Stimulated activated CD8-positive, alpha-beta memory T cell treated with anti-CD3 and anti-CD28 coated beads, Interleukin-4, amount 100 ng/mL, for 48 hours (primary cell): ENCODE data around the gene PAPPA2.

Experiments
- DNase-seq: peaks from one replicate; pipeline ENCODE4 v3.0.0-alpha.2; 2020

The PAPPA2 gene

GRCh38 chr1:176826265-176826664 is 363.3 kb downstream of the PAPPA2 start:
- DNase-seq, result no peak

DNA sequence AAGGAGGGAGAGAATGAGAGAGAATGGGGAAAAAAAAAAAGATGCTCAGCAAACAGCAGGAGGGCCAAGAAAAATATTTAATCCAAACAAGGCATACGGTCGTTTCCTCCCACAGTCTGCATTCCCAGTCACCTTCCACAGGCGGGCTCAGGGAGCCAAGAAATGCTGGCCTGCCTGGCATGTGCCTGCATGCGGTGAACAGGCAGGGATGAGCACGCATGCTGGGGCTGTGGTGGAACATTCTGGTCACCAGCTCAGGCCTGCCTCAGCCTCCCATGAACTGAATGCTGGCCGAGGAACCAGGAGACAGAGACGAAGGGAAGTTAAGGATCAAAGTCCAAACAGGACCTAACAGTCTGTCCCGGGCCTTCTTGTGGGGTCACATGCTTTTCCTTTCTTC is 366.3 kb downstream of the PAPPA2 start:
- DNase-seq, result no peak

GRCh38 chr1:176831150-176831549 is 368.2 kb downstream of the PAPPA2 start:
- DNase-seq, result no peak

DNA sequence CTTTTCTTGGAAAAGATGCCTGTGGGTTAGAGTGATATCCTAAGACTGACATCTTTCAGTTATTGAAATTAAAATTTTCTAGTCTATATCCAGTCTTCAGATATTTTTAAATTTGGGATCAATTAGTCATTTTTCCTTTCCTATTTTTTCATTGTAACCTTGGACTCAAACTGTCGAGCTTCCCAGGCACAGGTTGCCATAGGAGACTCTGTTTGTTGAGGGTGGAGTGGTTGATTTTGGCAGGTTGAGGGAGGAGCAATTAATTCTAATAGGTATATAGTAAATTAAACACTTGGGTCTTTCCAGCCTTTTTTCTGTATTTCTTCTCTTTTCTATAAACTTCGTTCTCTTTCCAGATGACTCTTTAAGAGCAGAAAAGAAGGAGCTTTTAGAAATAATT is 374.7 kb downstream of the PAPPA2 start:
- no peak for DNase-seq

DNA sequence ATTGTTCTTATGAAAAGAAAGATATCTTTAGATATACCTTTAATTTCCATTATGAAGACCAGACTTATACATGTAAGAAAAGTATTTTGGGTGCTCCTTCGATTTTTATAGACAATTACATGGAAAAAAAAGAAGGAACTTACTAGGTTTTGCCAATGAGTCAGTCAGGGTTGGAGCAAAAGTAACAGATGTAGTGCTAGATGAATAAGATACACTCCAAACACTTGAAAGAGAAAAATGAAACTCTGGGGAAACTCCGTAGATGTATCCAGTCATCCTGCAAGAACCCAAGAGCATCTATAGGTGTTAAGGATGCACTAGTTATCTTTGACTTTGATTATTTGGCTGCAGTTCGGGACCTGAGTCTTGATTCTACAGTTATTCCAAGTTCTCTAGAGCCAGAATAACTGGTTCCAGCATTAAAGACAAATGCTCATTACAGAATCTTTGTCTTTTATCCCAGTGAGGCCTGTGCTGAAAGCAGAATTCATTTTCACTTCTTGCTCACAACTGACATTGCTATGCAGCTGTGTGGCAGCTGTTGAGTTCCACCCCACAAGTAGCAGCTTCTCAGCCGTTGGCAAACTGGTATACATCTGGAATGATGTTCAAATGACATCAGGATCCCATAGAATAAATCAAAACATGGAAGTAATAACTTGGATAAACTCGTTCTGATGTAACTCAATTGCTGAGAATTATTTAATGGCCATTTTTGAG is 375.5 kb downstream of the PAPPA2 start:
- no peak for DNase-seq

DNA sequence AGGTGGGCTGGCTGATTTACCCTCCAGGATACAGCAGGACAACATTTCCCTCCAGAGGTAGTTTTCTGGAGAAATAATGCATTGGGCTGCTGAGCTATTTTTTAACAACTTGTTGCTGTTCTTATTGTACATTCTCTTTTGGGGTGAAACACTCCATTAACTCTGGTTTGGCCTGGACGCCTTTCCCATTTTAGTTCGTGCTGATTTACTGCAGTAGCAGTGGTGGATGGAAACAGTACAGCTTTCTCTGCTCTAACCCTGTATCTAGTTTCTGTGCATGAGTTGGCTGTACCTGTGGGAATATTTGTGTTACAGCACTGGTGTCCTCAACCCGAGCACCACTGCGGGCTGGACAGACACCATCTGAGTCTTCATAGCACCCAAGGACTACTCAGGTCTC is 376.2 kb downstream of the PAPPA2 start:
- no peak for DNase-seq

DNA sequence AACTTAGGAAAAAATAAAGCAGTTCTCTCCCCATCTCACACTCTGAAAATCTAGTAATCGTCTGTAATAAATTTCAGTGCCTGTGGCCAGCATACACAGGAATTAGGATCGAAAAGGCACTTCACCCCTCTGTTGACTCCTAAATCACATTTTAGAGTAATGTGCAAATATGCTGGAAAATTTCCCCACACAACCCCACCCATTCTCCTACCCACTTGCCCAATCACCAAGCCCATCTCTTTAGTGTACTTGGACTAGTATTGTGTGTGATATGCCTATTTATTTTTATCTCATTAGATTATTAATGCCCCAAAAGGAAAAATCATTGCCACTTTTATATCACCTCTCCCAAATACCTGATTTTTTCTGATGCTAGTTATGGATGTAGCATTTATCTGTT is 378.3 kb downstream of the PAPPA2 start:
- no peak for DNase-seq

- DNase-seq, result no peak
Observed at GRCh38 chr1:176843352-176844297, 380.6 kb downstream of the PAPPA2 start.

DNA sequence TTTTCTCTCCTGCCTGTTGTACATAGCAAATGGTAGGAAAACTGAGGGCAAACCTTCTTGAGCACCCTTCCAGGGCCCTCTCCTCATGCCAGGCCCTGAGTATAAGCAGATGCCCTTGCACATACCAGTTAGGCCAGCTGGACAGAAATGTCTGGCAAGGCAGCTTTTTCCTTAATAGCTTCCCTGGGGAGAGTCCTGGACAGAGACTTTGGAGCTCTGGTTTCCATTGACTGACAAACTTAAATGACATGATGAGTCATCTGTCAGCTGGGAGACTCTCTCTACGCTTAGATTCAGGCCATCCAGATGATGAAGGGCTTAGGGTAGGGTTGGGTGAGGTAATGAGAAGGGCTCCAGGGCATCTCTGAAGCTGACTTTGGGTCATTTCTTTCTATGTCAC is 384.1 kb downstream of the PAPPA2 start:
- no peak for DNase-seq

- DNase-seq, result no peak
Observed at GRCh38 chr1:176849281-176849680, 386.3 kb downstream of the PAPPA2 start.

GRCh38 chr1:176850871-176851270 is 387.9 kb downstream of the PAPPA2 start:
- no peak for DNase-seq

- no peak for DNase-seq
Observed at GRCh38 chr1:176852124-176852523, 389.1 kb downstream of the PAPPA2 start.

DNA sequence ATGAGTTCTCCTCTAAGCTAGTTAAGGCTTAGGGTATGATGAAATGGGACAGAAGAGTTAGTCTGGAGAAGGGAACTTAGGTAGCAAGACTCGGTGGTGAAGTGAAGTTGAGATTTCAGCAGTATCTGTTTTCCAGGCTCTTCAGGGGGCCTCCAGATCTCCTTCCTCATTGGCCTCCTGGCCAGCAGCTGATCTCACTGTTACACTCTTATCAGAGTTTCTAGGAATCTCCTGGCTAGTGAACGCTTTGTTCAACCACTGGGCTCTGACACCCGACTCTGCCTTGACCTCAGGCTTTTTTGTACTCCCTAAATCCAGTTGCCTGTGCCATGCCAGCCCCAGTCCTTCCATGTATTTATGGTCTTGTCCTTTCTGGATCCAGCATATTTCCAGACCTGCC is 390.5 kb downstream of the PAPPA2 start:
- no peak for DNase-seq

- DNase-seq, result no peak
Observed at GRCh38 chr1:176854121-176854520, 391.1 kb downstream of the PAPPA2 start.

DNA sequence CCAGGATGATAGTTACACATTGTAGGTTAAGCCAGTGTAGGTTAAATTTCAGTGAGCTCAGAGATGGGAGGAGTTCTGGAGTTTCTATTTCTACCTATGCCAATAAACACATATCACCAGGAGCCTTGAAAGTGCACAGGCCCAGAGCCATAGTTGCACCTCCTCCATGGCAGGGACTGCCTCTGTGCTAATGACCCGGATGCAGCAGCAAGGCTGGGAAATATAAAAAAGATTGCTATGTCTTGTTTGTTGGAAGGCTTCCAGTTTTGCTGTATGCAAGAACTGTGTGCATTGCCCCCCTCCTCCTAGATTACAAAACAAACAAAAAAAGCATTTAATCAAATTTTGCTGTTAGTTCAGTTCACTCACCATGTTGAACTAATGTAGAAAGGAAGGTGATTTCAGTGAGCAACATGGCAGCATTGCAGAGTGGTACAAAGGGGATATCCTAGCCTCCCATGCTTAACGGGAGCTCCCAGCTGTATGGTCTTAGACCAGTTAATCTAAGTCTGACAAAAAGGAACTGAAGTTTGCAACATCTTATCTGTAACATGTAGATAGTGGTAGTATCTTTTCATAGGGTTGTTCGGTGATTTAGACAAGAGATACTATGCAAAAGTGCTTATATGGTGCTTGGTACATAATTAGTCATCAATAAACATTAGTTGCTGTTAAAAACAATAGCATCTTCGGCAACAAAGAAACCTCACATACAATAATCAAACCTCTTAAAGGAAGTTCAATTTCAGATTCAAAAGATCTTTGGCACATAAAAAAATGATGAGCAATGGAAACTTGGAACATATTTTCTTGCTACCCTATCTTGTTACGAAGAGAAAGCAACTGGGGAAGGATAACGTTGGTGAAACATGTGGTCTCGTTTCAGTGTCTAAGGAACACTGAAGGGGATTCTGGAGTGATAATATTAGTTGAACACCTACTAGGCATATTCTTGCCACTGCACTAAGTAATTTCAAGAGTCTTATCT is 392.1 kb downstream of the PAPPA2 start:
- DNase-seq, result no peak

DNA sequence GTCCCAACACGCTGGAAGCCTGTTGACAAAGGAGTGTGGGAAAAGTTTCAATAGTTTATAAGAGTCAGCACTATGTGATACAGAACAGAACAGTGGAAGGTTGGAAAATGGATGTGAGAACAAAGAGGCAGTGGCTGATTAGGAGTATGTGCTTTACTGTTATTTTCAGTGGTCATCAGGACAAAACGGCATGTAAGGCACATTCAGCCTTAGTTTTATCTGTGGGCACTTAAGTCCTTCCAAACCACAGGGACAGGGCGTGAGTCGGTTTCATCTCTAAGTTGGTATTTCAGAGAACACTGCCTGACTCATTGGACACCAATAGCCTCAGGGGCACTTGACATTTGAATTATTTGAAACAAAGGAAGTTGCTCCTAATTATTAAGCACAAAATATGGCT is 394.7 kb downstream of the PAPPA2 start:
- DNase-seq, result no peak

- no peak for DNase-seq
Observed at GRCh38 chr1:176858433-176858916, 395.5 kb downstream of the PAPPA2 start.

DNA sequence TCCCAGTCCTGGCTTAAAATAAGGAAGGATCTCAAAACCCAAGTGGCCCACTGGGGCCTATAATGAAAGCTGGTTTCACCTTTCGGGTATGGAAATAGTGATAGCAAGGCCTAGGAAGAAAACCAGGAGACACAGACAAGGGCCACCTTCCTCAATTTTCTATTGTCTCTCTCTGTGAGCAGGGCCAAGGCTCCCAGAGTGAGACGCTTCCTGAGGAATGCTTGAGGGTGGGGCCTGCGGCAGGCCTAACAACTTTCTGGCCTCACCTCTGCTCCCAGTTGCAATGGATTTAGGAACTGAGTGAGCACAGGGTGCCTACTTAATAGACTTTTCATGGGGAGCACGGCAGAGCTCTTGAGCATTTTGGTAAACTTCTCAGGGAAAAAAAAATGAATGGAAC is 400.6 kb downstream of the PAPPA2 start:
- no peak for DNase-seq

GRCh38 chr1:176864211-176864610 is 401.2 kb downstream of the PAPPA2 start:
- no peak for DNase-seq

DNA sequence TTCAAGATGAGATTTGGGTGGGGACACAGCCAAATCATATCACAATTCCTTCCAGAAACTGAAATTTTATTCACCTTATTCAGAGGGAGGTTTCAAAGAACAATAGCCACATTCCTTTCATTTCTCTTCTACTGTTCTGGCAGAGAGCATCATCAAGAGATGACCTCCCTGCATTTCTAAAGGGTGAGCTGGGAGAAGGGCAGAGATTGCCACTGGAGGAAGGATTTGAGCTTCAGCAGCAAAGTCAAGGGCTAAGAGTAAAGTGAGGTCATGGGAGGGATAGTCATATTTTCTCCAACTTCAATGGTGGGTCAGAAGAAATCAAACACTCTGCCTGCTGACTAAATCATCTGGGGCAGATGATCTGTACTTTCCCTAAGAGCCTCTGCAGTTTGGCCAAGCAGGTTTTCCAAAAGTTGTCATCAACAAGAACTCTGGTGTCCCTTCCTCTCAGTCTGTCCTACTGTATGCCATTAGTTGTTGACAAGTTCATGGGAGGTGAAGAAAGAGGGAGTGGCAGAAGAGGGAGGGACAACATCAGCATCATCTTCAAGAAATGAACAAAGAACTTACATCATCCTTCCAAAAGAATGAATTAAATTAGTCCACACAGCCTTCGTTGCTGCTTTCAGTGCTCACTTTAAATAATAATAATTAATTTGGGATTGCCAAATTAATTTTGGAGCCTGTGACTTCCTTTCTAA is 403.2 kb downstream of the PAPPA2 start:
- no peak for DNase-seq

DNA sequence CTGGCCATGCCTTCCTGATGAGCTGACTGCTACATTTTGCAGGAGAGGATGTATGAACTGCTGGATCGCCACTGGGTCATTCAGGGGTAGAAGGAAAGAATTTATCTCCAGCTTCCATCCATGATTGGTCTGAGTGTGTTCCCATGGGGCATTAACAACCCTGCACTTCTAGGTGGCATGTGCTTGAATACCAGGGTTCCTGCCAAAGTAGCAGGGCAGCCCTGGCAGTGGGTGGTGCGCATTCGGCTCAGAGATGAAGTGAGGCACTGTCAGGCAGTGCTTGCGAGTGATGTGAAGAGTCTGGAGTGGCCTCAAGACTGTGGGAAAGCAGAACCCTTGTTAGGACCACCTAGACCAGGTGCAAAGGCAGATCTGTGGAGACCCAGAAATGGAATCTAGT is 406.6 kb downstream of the PAPPA2 start:
- DNase-seq, result no peak

GRCh38 chr1:176876966-176877515 is 414.1 kb downstream of the PAPPA2 start:
- DNase-seq, result no peak
